Esophagus squamous epithelium (tissue), 4 donors: ENCODE measurements around the gene KIAA1671.

Experiments used
- CTCF ChIP-seq, 6 experiments: fragments of 450-650 bp in 4 of 6; fragments of 200-600 bp in 2 of 6; sonication (generic) in 2 of 6; IDR thresholded peaks; one replicate each; pipeline ENCODE4 v1.5.1; 2016 to 2019; ENCODE audit warnings: antibody characterized with exemption in 6 of 6, mild to moderate bottlenecking in 4 of 6, moderate library complexity in 4 of 6
- POLR2A ChIP-seq, 4 donors: fragments of 450-650 bp; IDR thresholded peaks; one replicate each; pipeline ENCODE4 v1.6.1; 2017; ENCODE audit warnings: antibody characterized with exemption in 4 of 4, mild to moderate bottlenecking in 4 of 4, moderate library complexity in 3 of 4

GRCh38 chr22:25064894-25065560 is 112.5 kb downstream of the KIAA1671 start:
- TF ChIP-seq POLR2A (IDR thresholded peaks at IDR 0.05) (no peak), CTCF (IDR thresholded peaks at IDR 0.05) (no peak)
